Measurements from ENCODE around the gene LAT.

The LAT gene

GRCh38 chr16:28958836-28959235, 26.0 kb upstream of the LAT start:
- Histone ChIP-seq H3K9me3 (ENCODE audit: control insufficient read depth, low read length) (no peaks in the 10 kb centered on the region), H3K23ac (ENCODE audit: low read length in 2 of 2) (no peak overlapping the region), H3K4me3 (ENCODE audit: insufficient read depth in 1 of 2, low read depth in 1 of 2, low read length in 2 of 2) (no peak overlapping the region), H3K14ac (ENCODE audit: low read length in 2 of 2) (no peak overlapping the region), H2BK15ac (ENCODE audit: low read depth, poor library complexity, severe bottlenecking) (no peak overlapping the region), H2BK12ac (ENCODE audit: low read length in 2 of 2) (no peak overlapping the region), H4K91ac (ENCODE audit: low read length) (no peak overlapping the region), H3K18ac (ENCODE audit: low read depth in 1 of 2, low read length in 2 of 2) (no peak overlapping the region), H2AK5ac (ENCODE audit: low read length, severe bottlenecking) (no peak overlapping the region), H4K8ac (ENCODE audit: low read length) (no peak overlapping the region), H2BK120ac (ENCODE audit: low read depth, low read length) (no peak overlapping the region), H3K36me3 (ENCODE audit: control insufficient read depth in 1 of 2, insufficient read depth in 2 of 2, low read depth in 1 of 2, low read length in 2 of 2) (peaks cover 74 to 85% of the 10 kb centered on the region in 2 experiments), H3K27me3 (ENCODE audit: control insufficient read depth in 1 of 2, insufficient read depth in 1 of 2, low read length in 2 of 2) (no peaks in the 10 kb centered on the region), H2AFZ (ENCODE audit: low read depth, low read length) (no peak overlapping the region), H3K4ac (ENCODE audit: low read depth in 1 of 2, low read length in 2 of 2) (no peak overlapping the region), H3K27ac (ENCODE audit: low read length, poor library complexity, severe bottlenecking) (no peak overlapping the region), H3K4me2 (ENCODE audit: low read length, poor library complexity, severe bottlenecking) (no peak overlapping the region), H2BK5ac (ENCODE audit: low read depth, low read length, poor library complexity, severe bottlenecking) (no peak overlapping the region), H3K79me1 (replicated peaks; ENCODE audit: low read length, poor library complexity, severe bottlenecking) (peaks cover 39% of the 10 kb centered on the region), H3K9ac (ENCODE audit: low read length) (no peak overlapping the region), H3K4me1 (ENCODE audit: control insufficient read depth, insufficient read depth, low read depth, low read length) (no peaks in the 10 kb centered on the region)
- no peak for DNase-seq
- 99% methylated on average over 5 of the region's 6 CpGs for WGBS

GRCh38 chr16:28964072-28964471, 20.8 kb upstream of the LAT start:
- no peak overlapping the region for H4K91ac ChIP-seq (ENCODE audit: low read length)
- no peak overlapping the region for H3K18ac ChIP-seq (ENCODE audit: low read depth in 1 of 2, low read length in 2 of 2)
- no peaks in the 10 kb centered on the region for H3K27me3 ChIP-seq (ENCODE audit: control insufficient read depth in 1 of 2, insufficient read depth in 1 of 2, low read length in 2 of 2)
- H3K4ac ChIP-seq (ENCODE audit: low read depth in 1 of 2, low read length in 2 of 2): no peak overlapping the region
- no peak overlapping the region for H2AK5ac ChIP-seq (ENCODE audit: low read length, severe bottlenecking)
- no peak overlapping the region for H2BK12ac ChIP-seq (ENCODE audit: low read length in 2 of 2)
- no peak overlapping the region for H3K4me3 ChIP-seq (ENCODE audit: insufficient read depth in 1 of 2, low read depth in 1 of 2, low read length in 2 of 2)
- no peak overlapping the region for H3K9ac ChIP-seq (ENCODE audit: low read length)
- H4K8ac ChIP-seq (ENCODE audit: low read length): no peak overlapping the region
- no peaks in the 10 kb centered on the region for H3K4me1 ChIP-seq (ENCODE audit: control insufficient read depth, insufficient read depth, low read depth, low read length)
- no peak overlapping the region for H2BK5ac ChIP-seq (ENCODE audit: low read depth, low read length, poor library complexity, severe bottlenecking)
- no peak overlapping the region for H2AFZ ChIP-seq (ENCODE audit: low read depth, low read length)
- 100% methylated on average over 2 of the region's 3 CpGs for WGBS
- H3K79me1 ChIP-seq (replicated peaks; ENCODE audit: low read length, poor library complexity, severe bottlenecking): peaks cover 17% of the 10 kb centered on the region
- H3K9me3 ChIP-seq (ENCODE audit: control insufficient read depth, low read length): no peaks in the 10 kb centered on the region
- no peak overlapping the region for H3K14ac ChIP-seq (ENCODE audit: low read length in 2 of 2)
- H3K4me2 ChIP-seq (ENCODE audit: low read length, poor library complexity, severe bottlenecking): no peak overlapping the region
- H3K23ac ChIP-seq (ENCODE audit: low read length in 2 of 2): no peak overlapping the region
- peaks cover 36 to 56% of the 10 kb centered on the region in 2 experiments for H3K36me3 ChIP-seq (ENCODE audit: control insufficient read depth in 1 of 2, insufficient read depth in 2 of 2, low read depth in 1 of 2, low read length in 2 of 2)
- no peak overlapping the region for H2BK15ac ChIP-seq (ENCODE audit: low read depth, poor library complexity, severe bottlenecking)
- no peak overlapping the region for H2BK120ac ChIP-seq (ENCODE audit: low read depth, low read length)
- no peak overlapping the region for H3K27ac ChIP-seq (ENCODE audit: low read length, poor library complexity, severe bottlenecking)
- DNase-seq: no peak

GRCh38 chr16:28964496-28964895, 20.4 kb upstream of the LAT start:
- 100% methylated on average over 2 of the region's 2 CpGs for WGBS
- no peak overlapping the region for H3K4me2 ChIP-seq (ENCODE audit: low read length, poor library complexity, severe bottlenecking)
- H3K18ac ChIP-seq (ENCODE audit: low read depth in 1 of 2, low read length in 2 of 2): no peak overlapping the region

GRCh38 chr16:28967156-28967555, 17.7 kb upstream of the LAT start:
- Histone ChIP-seq H3K36me3 (ENCODE audit: control insufficient read depth in 1 of 2, insufficient read depth in 2 of 2, low read depth in 1 of 2, low read length in 2 of 2) (peaks cover 26 to 31% of the 10 kb centered on the region in 2 experiments), H3K14ac (ENCODE audit: low read length in 2 of 2) (no peak overlapping the region), H4K91ac (ENCODE audit: low read length) (no peak overlapping the region), H4K8ac (ENCODE audit: low read length) (no peak overlapping the region), H3K27ac (ENCODE audit: low read length, poor library complexity, severe bottlenecking) (no peak overlapping the region), H3K9me3 (ENCODE audit: control insufficient read depth, low read length) (no peaks in the 10 kb centered on the region), H3K79me1 (replicated peaks; ENCODE audit: low read length, poor library complexity, severe bottlenecking) (peaks cover 7% of the 10 kb centered on the region), H3K4me3 (ENCODE audit: insufficient read depth in 1 of 2, low read depth in 1 of 2, low read length in 2 of 2) (no peak overlapping the region), H3K4me2 (ENCODE audit: low read length, poor library complexity, severe bottlenecking) (no peak overlapping the region), H3K18ac (ENCODE audit: low read depth in 1 of 2, low read length in 2 of 2) (no peak overlapping the region), H2BK5ac (ENCODE audit: low read depth, low read length, poor library complexity, severe bottlenecking) (no peak overlapping the region), H3K27me3 (ENCODE audit: control insufficient read depth in 1 of 2, insufficient read depth in 1 of 2, low read length in 2 of 2) (no peaks in the 10 kb centered on the region), H2BK120ac (ENCODE audit: low read depth, low read length) (no peak overlapping the region), H2BK12ac (ENCODE audit: low read length in 2 of 2) (no peak overlapping the region), H3K4me1 (ENCODE audit: control insufficient read depth, insufficient read depth, low read depth, low read length) (no peaks in the 10 kb centered on the region), H2AFZ (ENCODE audit: low read depth, low read length) (no peak overlapping the region), H3K23ac (ENCODE audit: low read length in 2 of 2) (no peak overlapping the region), H3K4ac (ENCODE audit: low read depth in 1 of 2, low read length in 2 of 2) (no peak overlapping the region), H2BK15ac (ENCODE audit: low read depth, poor library complexity, severe bottlenecking) (no peak overlapping the region), H2AK5ac (ENCODE audit: low read length, severe bottlenecking) (no peak overlapping the region), H3K9ac (ENCODE audit: low read length) (no peak overlapping the region)
- 71% methylated on average over 3 of the region's 4 CpGs for WGBS
- no peak for DNase-seq

More at GRCh38 chr16:28964496-28964895, 20.4 kb upstream of the LAT start:
- Histone ChIP-seq H3K27me3 (ENCODE audit: control insufficient read depth in 1 of 2, insufficient read depth in 1 of 2, low read length in 2 of 2) (no peaks in the 10 kb centered on the region), H3K27ac (ENCODE audit: low read length, poor library complexity, severe bottlenecking) (no peak overlapping the region), H3K14ac (ENCODE audit: low read length in 2 of 2) (no peak overlapping the region), H4K91ac (ENCODE audit: low read length) (no peak overlapping the region), H3K36me3 (ENCODE audit: control insufficient read depth in 1 of 2, insufficient read depth in 2 of 2, low read depth in 1 of 2, low read length in 2 of 2) (peaks cover 35 to 52% of the 10 kb centered on the region in 2 experiments), H3K9ac (ENCODE audit: low read length) (no peak overlapping the region), H2AK5ac (ENCODE audit: low read length, severe bottlenecking) (no peak overlapping the region), H2AFZ (ENCODE audit: low read depth, low read length) (no peak overlapping the region), H3K23ac (ENCODE audit: low read length in 2 of 2) (no peak overlapping the region), H2BK120ac (ENCODE audit: low read depth, low read length) (no peak overlapping the region), H2BK5ac (ENCODE audit: low read depth, low read length, poor library complexity, severe bottlenecking) (no peak overlapping the region), H3K4me3 (ENCODE audit: insufficient read depth in 1 of 2, low read depth in 1 of 2, low read length in 2 of 2) (no peak overlapping the region), H3K4ac (ENCODE audit: low read depth in 1 of 2, low read length in 2 of 2) (no peak overlapping the region), H4K8ac (ENCODE audit: low read length) (no peak overlapping the region), H3K4me1 (ENCODE audit: control insufficient read depth, insufficient read depth, low read depth, low read length) (no peaks in the 10 kb centered on the region), H3K79me1 (replicated peaks; ENCODE audit: low read length, poor library complexity, severe bottlenecking) (peaks cover 15% of the 10 kb centered on the region), H2BK15ac (ENCODE audit: low read depth, poor library complexity, severe bottlenecking) (no peak overlapping the region), H3K9me3 (ENCODE audit: control insufficient read depth, low read length) (no peaks in the 10 kb centered on the region), H2BK12ac (ENCODE audit: low read length in 2 of 2) (no peak overlapping the region)
- no peak for DNase-seq
